Type B pancreatic cell (in vitro differentiated cells): Measurements from ENCODE around the gene KRT84. TPM values are rescaled to one million over a fixed set of nuclear protein-coding genes. Genes with fewer than 3 reads are reported as not detected.
A peak's percentile ranks its signal among the peaks of the same experiment; 100 is the strongest.

Experiments used
- DNase-seq: peaks from one replicate; pipeline ENCODE4 v3.0.0; 2021; ENCODE audit warnings: mixed read lengths; ENCODE audit not compliant: unreplicated experiment; ENCODE audit errors: extremely low spot score
- H3K27ac Mint-ChIP-seq: 2 replicates; pipeline ENCODE4 v1.8.0; 2021; ENCODE audit warnings: mild to moderate bottlenecking, mixed read lengths
- H3K27me3 Mint-ChIP-seq: 2 replicates; pipeline ENCODE4 v1.8.0; 2021; ENCODE audit warnings: mixed read lengths
- H3K36me3 Mint-ChIP-seq: 2 replicates; pipeline ENCODE4 v1.8.0; 2021; ENCODE audit warnings: mixed read lengths
- H3K4me1 Mint-ChIP-seq: one replicate; pipeline ENCODE4 v1.8.0; 2021; ENCODE audit warnings: mixed read lengths; ENCODE audit not compliant: unreplicated experiment
- H3K4me3 Mint-ChIP-seq: 2 replicates; pipeline ENCODE4 v1.8.0; 2021; ENCODE audit warnings: mild to moderate bottlenecking, mixed read lengths
- H3K9me3 Mint-ChIP-seq: 2 replicates; pipeline ENCODE4 v1.8.0; 2021; ENCODE audit warnings: mixed read lengths
- total RNA-seq: library from RNA; stranded (reverse); gene quantifications from 2 replicates; pipeline ENCODE4 v1.2.1, GENCODE V29; 2021; ENCODE audit warnings: low replicate concordance
- TF ChIP-seq, protein P1 (sequence below): fragments of 200-600 bp; sonication (generic); conservative IDR thresholded peaks from 2 replicates; pipeline ENCODE4 v1.5.0; 2021; ENCODE audit warnings: antibody characterized with exemption, mild to moderate bottlenecking

The KRT84 gene
- total RNA-seq, 1 donor from 2014 or later = not detected

- no peak overlapping the region for H3K27ac Mint-ChIP-seq
- H3K4me3 Mint-ChIP-seq = no peak overlapping the region
- TF ChIP-seq, protein P1, sequence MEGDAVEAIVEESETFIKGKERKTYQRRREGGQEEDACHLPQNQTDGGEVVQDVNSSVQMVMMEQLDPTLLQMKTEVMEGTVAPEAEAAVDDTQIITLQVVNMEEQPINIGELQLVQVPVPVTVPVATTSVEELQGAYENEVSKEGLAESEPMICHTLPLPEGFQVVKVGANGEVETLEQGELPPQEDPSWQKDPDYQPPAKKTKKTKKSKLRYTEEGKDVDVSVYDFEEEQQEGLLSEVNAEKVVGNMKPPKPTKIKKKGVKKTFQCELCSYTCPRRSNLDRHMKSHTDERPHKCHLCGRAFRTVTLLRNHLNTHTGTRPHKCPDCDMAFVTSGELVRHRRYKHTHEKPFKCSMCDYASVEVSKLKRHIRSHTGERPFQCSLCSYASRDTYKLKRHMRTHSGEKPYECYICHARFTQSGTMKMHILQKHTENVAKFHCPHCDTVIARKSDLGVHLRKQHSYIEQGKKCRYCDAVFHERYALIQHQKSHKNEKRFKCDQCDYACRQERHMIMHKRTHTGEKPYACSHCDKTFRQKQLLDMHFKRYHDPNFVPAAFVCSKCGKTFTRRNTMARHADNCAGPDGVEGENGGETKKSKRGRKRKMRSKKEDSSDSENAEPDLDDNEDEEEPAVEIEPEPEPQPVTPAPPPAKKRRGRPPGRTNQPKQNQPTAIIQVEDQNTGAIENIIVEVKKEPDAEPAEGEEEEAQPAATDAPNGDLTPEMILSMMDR = no peak
- no peak for DNase-seq
- H3K27me3 Mint-ChIP-seq = peaks cover 24% of the 10 kb centered on the region
- H3K36me3 Mint-ChIP-seq = no peaks in the 10 kb centered on the region
- no peaks in the 10 kb centered on the region for H3K4me1 Mint-ChIP-seq
- H3K9me3 Mint-ChIP-seq = no peaks in the 10 kb centered on the region
Observed at GRCh38 chr12:52381206-52381605, 4.2 kb downstream of the KRT84 start.

GRCh38 chr12:52380271-52380694 is 5.2 kb downstream of the KRT84 start:
- Mint-ChIP-seq H3K4me3 (no peak overlapping the region), H3K27ac (no peak overlapping the region), H3K27me3 (peaks cover 24% of the 10 kb centered on the region), H3K9me3 (no peaks in the 10 kb centered on the region), H3K4me1 (no peaks in the 10 kb centered on the region), H3K36me3 (no peaks in the 10 kb centered on the region)
- TF ChIP-seq, protein P1 = peak; percentile 63
- DNase-seq = no peak

DNA sequence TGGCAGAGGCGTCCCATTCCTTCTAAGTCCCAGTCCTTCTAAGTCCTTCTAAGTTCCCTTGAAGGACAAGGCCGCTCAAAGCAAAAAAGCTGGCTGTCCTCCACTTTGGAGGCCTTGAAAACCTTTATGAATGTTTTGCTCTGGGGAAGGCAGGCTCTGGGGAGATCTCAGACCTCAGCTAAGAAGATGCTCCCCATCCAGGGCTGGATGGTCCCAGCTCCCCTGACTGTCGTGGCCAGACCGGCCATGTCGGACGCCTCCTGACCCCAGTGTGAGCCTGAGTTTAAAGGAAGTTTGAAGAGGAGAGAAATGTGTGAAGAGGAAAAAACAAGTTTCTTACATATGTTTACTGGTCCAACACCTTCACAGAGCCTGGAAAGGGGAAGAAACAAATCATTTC is 5.9 kb downstream of the KRT84 start:
- no peaks in the 10 kb centered on the region for H3K4me1 Mint-ChIP-seq
- H3K9me3 Mint-ChIP-seq = no peaks in the 10 kb centered on the region
- H3K4me3 Mint-ChIP-seq = no peak overlapping the region
- H3K36me3 Mint-ChIP-seq = no peaks in the 10 kb centered on the region
- peaks cover 24% of the 10 kb centered on the region for H3K27me3 Mint-ChIP-seq
- TF ChIP-seq, protein P1 = no peak
- H3K27ac Mint-ChIP-seq = no peak overlapping the region
- no peak for DNase-seq

GRCh38 chr12:52378091-52378490 is 7.4 kb downstream of the KRT84 start:
- Mint-ChIP-seq H3K27ac (no peak overlapping the region), H3K36me3 (no peaks in the 10 kb centered on the region), H3K4me3 (no peak overlapping the region), H3K9me3 (no peaks in the 10 kb centered on the region), H3K4me1 (no peaks in the 10 kb centered on the region), H3K27me3 (peaks cover 24% of the 10 kb centered on the region)
- TF ChIP-seq, protein P1 = no peak
- no peak for DNase-seq

GRCh38 chr12:52377266-52377665 is 8.2 kb downstream of the KRT84 start:
- Mint-ChIP-seq H3K4me1 (peaks cover 4% of the 10 kb centered on the region), H3K27me3 (peaks cover 24% of the 10 kb centered on the region), H3K4me3 (no peak overlapping the region), H3K27ac (no peak overlapping the region), H3K36me3 (no peaks in the 10 kb centered on the region), H3K9me3 (no peaks in the 10 kb centered on the region)
- no peak for DNase-seq
- TF ChIP-seq, protein P1 = no peak
